ENCODE measurements around the gene CPA2.
A peak's percentile ranks its signal among the peaks of the same experiment; 100 is the strongest.
"Not testable (repeated sequence)": the region's sequence is repeated elsewhere in the genome, so short reads cannot be mapped to it uniquely, and the experiment has no call there.

Gene CPA2

DNA sequence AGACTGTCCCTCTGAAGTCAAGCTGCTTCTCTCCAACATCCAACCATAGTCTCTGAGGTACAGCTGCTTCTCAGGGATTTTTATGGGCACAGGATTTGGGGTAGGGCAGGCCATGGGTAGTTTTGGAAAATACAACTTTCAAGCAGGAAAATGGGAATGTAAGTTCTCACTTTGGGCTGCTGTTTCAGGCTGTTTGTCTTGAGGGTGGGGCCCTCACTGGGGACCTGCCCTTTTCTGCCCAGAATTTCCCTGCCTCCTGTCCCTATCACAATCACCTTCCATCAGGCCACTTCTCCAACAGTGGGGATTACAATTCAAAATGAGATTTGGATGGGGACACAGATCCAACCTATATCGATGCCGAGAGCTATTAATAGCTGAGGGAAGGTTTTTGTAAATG lies 34.5 kb upstream of the CPA2 start:
- TF ChIP-seq, protein P1, sequence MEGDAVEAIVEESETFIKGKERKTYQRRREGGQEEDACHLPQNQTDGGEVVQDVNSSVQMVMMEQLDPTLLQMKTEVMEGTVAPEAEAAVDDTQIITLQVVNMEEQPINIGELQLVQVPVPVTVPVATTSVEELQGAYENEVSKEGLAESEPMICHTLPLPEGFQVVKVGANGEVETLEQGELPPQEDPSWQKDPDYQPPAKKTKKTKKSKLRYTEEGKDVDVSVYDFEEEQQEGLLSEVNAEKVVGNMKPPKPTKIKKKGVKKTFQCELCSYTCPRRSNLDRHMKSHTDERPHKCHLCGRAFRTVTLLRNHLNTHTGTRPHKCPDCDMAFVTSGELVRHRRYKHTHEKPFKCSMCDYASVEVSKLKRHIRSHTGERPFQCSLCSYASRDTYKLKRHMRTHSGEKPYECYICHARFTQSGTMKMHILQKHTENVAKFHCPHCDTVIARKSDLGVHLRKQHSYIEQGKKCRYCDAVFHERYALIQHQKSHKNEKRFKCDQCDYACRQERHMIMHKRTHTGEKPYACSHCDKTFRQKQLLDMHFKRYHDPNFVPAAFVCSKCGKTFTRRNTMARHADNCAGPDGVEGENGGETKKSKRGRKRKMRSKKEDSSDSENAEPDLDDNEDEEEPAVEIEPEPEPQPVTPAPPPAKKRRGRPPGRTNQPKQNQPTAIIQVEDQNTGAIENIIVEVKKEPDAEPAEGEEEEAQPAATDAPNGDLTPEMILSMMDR (IDR thresholded peaks at IDR 0.05; ENCODE audit: low read depth, low read length) = no peak
- no peak for TF ChIP-seq MYC (IDR thresholded peaks at IDR 0.05; ENCODE audit: low read depth, low read length)
- DNase-seq (ENCODE audit: low read depth) = no peak

DNA sequence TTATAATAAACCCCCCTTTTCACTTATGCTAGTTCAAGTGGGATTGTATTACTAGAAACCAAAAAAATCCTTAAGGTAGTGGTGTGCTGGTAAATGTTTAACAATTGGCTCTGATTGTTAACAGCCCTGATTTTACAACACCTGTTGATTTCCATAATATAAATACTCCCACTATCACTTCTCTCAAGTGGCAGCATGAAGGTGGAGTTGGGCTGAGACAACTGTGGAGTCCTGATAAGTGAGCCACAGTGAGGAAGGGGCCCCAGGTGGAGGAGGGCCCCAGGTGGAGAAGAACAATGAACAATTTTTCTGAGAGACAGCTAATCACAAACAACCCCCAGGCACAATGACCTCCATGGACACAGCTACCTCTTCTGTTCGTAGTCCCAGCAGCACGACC lies 32.6 kb upstream of the CPA2 start:
- TF ChIP-seq, protein P2, sequence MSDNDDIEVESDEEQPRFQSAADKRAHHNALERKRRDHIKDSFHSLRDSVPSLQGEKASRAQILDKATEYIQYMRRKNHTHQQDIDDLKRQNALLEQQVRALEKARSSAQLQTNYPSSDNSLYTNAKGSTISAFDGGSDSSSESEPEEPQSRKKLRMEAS (IDR thresholded peaks at IDR 0.05; ENCODE audit: low read depth, low read length) = no peak
- TF ChIP-seq, protein P1 (IDR thresholded peaks at IDR 0.05; ENCODE audit: low read depth, low read length) = no peak
- TF ChIP-seq POLR2A (IDR thresholded peaks at IDR 0.05; ENCODE audit: extremely low read depth, insufficient read length) (no peak), MYC (IDR thresholded peaks at IDR 0.05; ENCODE audit: low read depth, low read length) (no peak)
- no peak overlapping the region for H3K4me3 ChIP-seq (ENCODE audit: low read depth, low read length)
- DNase-seq (ENCODE audit: low read depth) = no peak

More for the DNA sequence above, 34.5 kb upstream of the CPA2 start:
- no peak overlapping the region for H3K4me3 ChIP-seq (ENCODE audit: low read depth, low read length)

DNA sequence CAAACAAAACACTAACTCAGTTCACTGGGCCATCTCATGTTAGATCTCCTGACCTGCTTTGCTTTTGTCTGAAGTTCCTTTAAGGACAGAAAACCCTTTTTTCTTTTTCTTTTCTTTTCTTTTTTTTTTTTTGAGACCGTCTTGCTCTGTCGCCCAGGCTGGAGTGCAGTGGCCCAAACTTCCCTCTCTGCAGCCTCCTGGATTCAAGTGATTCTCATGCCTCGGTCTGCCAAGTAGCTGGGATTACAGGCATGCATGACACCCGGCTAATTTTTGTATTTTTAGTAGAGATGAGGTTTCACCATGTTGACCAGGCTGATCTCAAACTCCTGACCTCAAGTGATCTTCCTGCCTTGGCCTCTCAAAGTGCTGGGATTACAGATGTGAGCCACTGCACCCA lies 30.3 kb upstream of the CPA2 start:
- DNase-seq (ENCODE audit: low read depth) = not testable (repeated sequence)

DNA sequence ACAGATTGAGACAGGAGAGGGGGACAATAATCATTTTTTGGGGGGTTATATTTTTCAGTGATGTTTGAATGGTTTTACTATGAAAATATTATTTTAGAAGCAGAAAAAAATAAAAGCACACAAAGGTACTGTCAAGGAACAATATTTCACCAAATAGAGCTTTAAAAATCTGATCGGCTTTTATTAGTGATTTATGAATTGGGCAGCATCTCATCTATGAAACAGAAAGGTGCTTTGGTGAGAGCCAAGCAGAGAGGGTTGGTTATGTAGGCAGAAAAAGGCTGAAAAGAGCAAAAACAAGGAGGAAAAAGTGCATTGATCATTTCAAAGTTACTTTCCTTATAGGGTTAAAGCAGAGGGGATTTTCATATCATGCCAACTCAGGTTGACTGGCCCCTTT lies 26.4 kb upstream of the CPA2 start:
- H3K4me3 ChIP-seq (ENCODE audit: low read depth, low read length) = no peak overlapping the region
- no peak for DNase-seq (ENCODE audit: low read depth)
- TF ChIP-seq, protein P1 (IDR thresholded peaks at IDR 0.05; ENCODE audit: low read depth, low read length) = no peak
- TF ChIP-seq, protein P2 (IDR thresholded peaks at IDR 0.05; ENCODE audit: low read depth, low read length) = no peak
- no peak for TF ChIP-seq MYC (IDR thresholded peaks at IDR 0.05; ENCODE audit: low read depth, low read length)
- no peak for TF ChIP-seq POLR2A (IDR thresholded peaks at IDR 0.05; ENCODE audit: extremely low read depth, insufficient read length)

More for the DNA sequence above, 30.3 kb upstream of the CPA2 start:
- not testable (repeated sequence) for H3K4me3 ChIP-seq (ENCODE audit: low read depth, low read length)

DNA sequence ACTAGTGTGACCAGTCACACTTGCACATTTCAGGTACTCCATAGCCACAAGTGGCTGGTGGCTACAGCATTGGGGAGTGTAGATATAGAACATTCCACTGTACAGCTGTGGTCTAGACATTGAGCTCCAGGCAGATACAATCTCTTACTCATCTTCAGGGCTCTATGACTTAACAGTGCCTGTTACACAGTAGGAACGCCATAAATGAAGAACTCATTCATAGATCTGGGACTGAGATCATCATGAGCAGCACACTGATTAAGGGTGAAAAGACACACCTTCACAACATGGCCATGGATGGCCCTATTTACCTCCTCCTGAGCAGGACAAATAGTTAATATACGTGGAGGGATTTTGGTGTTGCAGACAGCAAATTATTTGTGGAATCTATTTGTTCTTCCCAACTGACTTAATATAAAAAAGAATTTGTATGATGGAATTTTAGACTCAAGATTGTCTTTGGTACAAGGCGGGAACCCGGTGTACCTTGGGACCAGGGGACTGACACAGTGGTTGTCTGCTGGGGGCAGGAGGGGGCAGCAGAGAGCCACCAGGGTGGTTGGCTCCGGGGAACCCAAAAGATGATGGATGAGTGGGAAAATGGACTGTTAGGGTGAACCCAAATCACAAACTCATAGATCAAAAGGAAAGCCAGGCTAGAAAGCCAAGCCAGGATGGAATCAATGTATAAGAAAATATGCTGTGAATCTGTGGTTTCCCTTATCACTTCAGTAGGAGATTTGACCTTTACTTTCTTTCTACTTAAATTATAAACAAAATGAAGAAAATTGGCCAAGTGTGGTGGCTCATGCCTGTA lies 24.3 kb upstream of the CPA2 start:
- peak; percentile 66 for DNase-seq (ENCODE audit: low read depth)

DNA sequence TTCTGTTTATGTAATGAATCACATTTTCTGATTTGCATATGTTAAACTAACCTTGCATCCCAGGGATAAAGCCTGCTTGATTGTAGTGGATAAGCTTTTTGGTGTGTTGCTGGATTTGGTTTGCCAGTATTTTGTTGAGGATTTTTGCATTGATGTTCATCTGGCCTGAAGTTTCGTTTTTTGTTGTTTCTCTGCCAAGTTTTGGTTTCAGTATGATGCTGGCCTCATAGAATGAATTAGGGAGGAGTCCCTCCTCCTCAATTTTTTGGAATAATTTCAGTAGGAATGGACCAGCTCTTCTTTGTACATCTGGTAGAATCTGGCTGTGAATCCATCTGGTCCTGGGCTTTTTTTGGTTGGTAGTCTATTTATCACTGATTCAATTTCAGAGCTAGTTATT lies 23.2 kb upstream of the CPA2 start:
- not testable (repeated sequence) for DNase-seq (ENCODE audit: low read depth); H3K4me3 ChIP-seq (ENCODE audit: low read depth, low read length)

More for the DNA sequence above, 24.3 kb upstream of the CPA2 start:
- TF ChIP-seq, protein P1 (IDR thresholded peaks at IDR 0.05; ENCODE audit: low read depth, low read length) = peak; percentile 96
- TF ChIP-seq POLR2A (IDR thresholded peaks at IDR 0.05; ENCODE audit: extremely low read depth, insufficient read length) = no peak
- no peak overlapping the region for H3K4me3 ChIP-seq (ENCODE audit: low read depth, low read length)

DNA sequence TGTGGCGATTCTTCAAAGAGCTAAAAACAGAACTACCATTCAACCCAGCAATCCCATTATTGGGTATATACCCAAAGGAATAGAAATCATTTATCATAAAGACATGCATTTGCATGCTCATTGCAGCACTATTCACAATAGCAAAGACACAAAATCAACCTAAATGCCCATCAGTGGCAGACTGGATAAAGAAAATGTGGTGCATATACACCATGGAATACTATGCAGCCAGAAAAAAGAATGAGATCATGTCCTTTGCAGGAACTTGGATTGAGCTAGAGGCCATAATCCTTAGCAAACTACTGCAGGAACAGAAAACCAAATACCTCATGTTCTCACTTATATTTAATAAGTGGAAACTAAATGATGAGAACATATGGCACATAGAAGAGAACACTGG lies 20.2 kb upstream of the CPA2 start:
- not testable (repeated sequence) for DNase-seq (ENCODE audit: low read depth); H3K4me3 ChIP-seq (ENCODE audit: low read depth, low read length)

DNA sequence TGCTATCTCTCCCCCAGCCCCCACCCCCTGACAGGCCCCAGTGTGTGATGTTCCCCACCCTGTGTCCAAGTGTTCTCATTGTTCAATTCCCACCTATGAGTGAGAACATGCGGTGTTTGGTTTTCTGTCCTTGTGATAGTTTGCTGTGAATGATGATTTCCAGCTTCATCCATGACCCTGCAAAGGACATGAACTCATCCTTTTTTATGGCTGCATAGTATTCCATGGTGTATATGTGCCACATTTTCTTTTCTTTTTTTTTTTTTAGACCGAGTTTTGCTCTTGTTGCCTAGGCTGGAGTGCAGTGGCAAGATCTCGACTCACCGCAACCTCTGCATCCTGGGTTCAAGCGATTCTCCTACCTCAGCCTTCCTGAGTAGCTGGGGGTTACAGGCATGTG lies 17.8 kb upstream of the CPA2 start:
- DNase-seq (ENCODE audit: low read depth); H3K4me3 ChIP-seq (ENCODE audit: low read depth, low read length): not testable (repeated sequence)

DNA sequence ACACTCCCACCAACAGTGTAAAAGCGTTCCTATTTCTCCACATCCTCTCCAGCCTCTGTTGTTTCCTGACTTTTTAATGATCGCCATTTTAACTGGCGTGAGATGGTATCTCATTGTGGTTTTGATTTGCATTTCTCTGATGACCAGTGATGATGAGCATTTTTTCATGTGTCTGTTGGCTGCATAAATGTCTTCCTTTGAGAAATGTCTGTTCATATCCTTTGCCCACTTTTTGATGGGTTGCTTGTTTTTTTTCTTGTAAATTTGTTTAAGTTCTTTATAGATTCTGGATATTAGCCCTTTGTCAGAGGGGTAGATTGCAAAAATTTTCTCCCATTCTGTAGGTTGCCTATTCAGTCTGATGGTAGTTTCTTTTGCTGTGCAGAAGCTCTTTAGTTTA lies 17.0 kb upstream of the CPA2 start:
- not testable (repeated sequence) for H3K4me3 ChIP-seq (ENCODE audit: low read depth, low read length); DNase-seq (ENCODE audit: low read depth)
